NCI-H2171 treated with DMSO at 0.1 percent for 48 hours (cell line): ENCODE data around the gene ZNG1E.
"Not testable (repeated sequence)": the region's sequence is repeated elsewhere in the genome, so short reads cannot be mapped to it uniquely, and the experiment has no call there.

ENCODE experiments used
- DNase-seq: peaks from one replicate; lab custom pipeline; 2025; lab: John Stamatoyannopoulos, UW

The ZNG1E gene

GRCh38 chr9:65675589-65676021, at the start of gene ZNG1E:
Gene ZNG1E (plus strand): TSS chr9:65675928. CDS start chr9:65675977, 49 bp downstream.
- not testable (repeated sequence) for DNase-seq

GRCh38 chr9:65673579-65673978, 2.1 kb upstream of the ZNG1E start:
- DNase-seq = not testable (repeated sequence)

- DNase-seq = not testable (repeated sequence)
Observed at GRCh38 chr9:65675018-65675417, 710 bp upstream of the ZNG1E start.

- not testable (repeated sequence) for DNase-seq
Observed at GRCh38 chr9:65676389-65676788, 661 bp downstream of the ZNG1E start.

GRCh38 chr9:65678533-65678932, 2.8 kb downstream of the ZNG1E start:
- not testable (repeated sequence) for DNase-seq

GRCh38 chr9:65703550-65703949, 27.8 kb downstream of the ZNG1E start:
- not testable (repeated sequence) for DNase-seq

- DNase-seq = not testable (repeated sequence)
Observed at GRCh38 chr9:65714445-65714844, 38.7 kb downstream of the ZNG1E start.

- DNase-seq = not testable (repeated sequence)
Observed at GRCh38 chr9:65737096-65737564, 61.4 kb downstream of the ZNG1E start, which contains the start of gene FOXD4L4. Gene FOXD4L4 (plus strand): TSS chr9:65737146. CDS start chr9:65737146, 0 bp downstream.

GRCh38 chr9:65738133-65738532, 62.4 kb downstream of the ZNG1E start:
- DNase-seq = not testable (repeated sequence)
